Upper lobe of left lung (tissue), 4 donors: ENCODE data around the gene MASP2.

Experiments used
- EP300 ChIP-seq, 4 donors: sonication (generic); formaldehyde crosslinking; IDR thresholded peaks; one replicate each; pipeline ENCODE4 v1.5.1; 2017; ENCODE audit warnings: antibody characterized with exemption in 4 of 4, control low read depth in 2 of 4
- POLR2A ChIP-seq, 4 donors: fragments of 450-650 bp; IDR thresholded peaks; one replicate each; pipeline ENCODE4 v1.5.1; 2016 to 2017; ENCODE audit warnings: antibody characterized with exemption in 4 of 4, mild to moderate bottlenecking in 2 of 4
- POLR2AphosphoS5 ChIP-seq, 2 donors: sonication (generic); formaldehyde crosslinking; IDR thresholded peaks; one replicate each; pipeline ENCODE4 v1.5.1; 2017; ENCODE audit warnings: antibody characterized with exemption in 2 of 2
- TF ChIP-seq, protein P1 (sequence below), 6 experiments: fragments of 450-650 bp in 4 of 6; fragments of 200-600 bp in 2 of 6; sonication (generic) in 2 of 6; IDR thresholded peaks; one replicate each; pipeline ENCODE4 v1.5.1; 2016 to 2019; ENCODE audit warnings: antibody characterized with exemption in 6 of 6

GRCh38 chr1:11042995-11043874, 3.8 kb downstream of the MASP2 start:
- TF ChIP-seq, protein P1, sequence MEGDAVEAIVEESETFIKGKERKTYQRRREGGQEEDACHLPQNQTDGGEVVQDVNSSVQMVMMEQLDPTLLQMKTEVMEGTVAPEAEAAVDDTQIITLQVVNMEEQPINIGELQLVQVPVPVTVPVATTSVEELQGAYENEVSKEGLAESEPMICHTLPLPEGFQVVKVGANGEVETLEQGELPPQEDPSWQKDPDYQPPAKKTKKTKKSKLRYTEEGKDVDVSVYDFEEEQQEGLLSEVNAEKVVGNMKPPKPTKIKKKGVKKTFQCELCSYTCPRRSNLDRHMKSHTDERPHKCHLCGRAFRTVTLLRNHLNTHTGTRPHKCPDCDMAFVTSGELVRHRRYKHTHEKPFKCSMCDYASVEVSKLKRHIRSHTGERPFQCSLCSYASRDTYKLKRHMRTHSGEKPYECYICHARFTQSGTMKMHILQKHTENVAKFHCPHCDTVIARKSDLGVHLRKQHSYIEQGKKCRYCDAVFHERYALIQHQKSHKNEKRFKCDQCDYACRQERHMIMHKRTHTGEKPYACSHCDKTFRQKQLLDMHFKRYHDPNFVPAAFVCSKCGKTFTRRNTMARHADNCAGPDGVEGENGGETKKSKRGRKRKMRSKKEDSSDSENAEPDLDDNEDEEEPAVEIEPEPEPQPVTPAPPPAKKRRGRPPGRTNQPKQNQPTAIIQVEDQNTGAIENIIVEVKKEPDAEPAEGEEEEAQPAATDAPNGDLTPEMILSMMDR (IDR thresholded peaks at IDR 0.05): no peak
- TF ChIP-seq POLR2A (IDR thresholded peaks at IDR 0.05) (no peak), EP300 (IDR thresholded peaks at IDR 0.05) (no peak), POLR2AphosphoS5 (IDR thresholded peaks at IDR 0.05) (no peak)
